Measurements from ENCODE around the gene ASIP.
"Not testable (repeated sequence)": the region's sequence is repeated elsewhere in the genome, so short reads cannot be mapped to it uniquely, and the experiment has no call there.

Gene ASIP

GRCh38 chr20:34290471-34290870 lies 49.2 kb downstream of the ASIP start:
- no peak for DNase-seq

- no peak for DNase-seq
Observed at GRCh38 chr20:34292496-34292895, 51.3 kb downstream of the ASIP start.

GRCh38 chr20:34293119-34293518 lies 51.9 kb downstream of the ASIP start:
- DNase-seq, result no peak

GRCh38 chr20:34293589-34293988 lies 52.4 kb downstream of the ASIP start:
- no peak for DNase-seq

- DNase-seq, result no peak
Observed at GRCh38 chr20:34294563-34294962, 53.3 kb downstream of the ASIP start.

- no peak for DNase-seq
Observed at GRCh38 chr20:34295284-34295683, 54.1 kb downstream of the ASIP start.

- DNase-seq, result no peak
Observed at GRCh38 chr20:34296468-34296867, 55.2 kb downstream of the ASIP start.

- DNase-seq, result not testable (repeated sequence)
Observed at GRCh38 chr20:34298294-34298784, 57.1 kb downstream of the ASIP start.

GRCh38 chr20:34299556-34300255 lies 58.5 kb downstream of the ASIP start:
- DNase-seq, result no peak

GRCh38 chr20:34300256-34300806 lies 59.1 kb downstream of the ASIP start:
- DNase-seq, result no peak

GRCh38 chr20:34300809-34301586 lies 59.8 kb downstream of the ASIP start:
- no peak for DNase-seq

GRCh38 chr20:34301587-34302311 lies 60.5 kb downstream of the ASIP start:
- DNase-seq, result no peak

- no peak for DNase-seq
Observed at GRCh38 chr20:34302312-34302722, 61.1 kb downstream of the ASIP start.

GRCh38 chr20:34302723-34303533 lies 61.7 kb downstream of the ASIP start, which contains the start of gene AHCY:
AHCY (minus strand) TSS chr20:34303355; CDS start chr20:34303270, 85 bp downstream.
- peak; percentile 91 for DNase-seq

- no peak for DNase-seq
Observed at GRCh38 chr20:34305333-34306230, 64.4 kb downstream of the ASIP start.

- no peak for DNase-seq
Observed at GRCh38 chr20:34309691-34310090, 68.5 kb downstream of the ASIP start.

GRCh38 chr20:34310481-34311117 lies 69.4 kb downstream of the ASIP start:
- DNase-seq, result no peak

- no peak for DNase-seq
Observed at GRCh38 chr20:34311118-34312023, 70.1 kb downstream of the ASIP start.

- no peak for DNase-seq
Observed at GRCh38 chr20:34312024-34312460, 70.8 kb downstream of the ASIP start.
